ENCODE data around the gene STN1. TPM values are rescaled to one million over a fixed set of nuclear protein-coding genes. Genes with fewer than 3 reads are reported as not detected.

STN1 gene
- total RNA-seq, 1 experiment from 2014 or later: 74.7 TPM

DNA sequence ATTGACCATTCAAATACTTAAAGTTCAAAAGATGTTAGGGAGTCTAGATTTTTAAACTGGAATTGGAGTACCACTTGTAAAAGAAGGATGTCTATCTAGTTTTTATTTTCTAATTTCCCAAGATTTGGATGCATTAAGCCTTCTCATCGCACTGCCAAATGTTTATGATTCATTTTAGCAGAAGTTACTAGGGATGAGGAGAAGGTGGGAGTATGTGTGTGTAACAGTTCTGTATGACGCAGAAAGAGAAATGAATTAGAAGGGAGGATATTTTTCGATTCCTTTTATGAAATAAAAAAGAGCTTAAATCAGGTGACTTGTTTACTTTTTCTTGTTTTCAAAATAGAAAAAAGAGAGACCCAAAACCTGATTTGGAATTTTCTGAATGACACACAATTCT, 42.1 kb upstream of the STN1 start:
- no TSS peak for BruUV-seq (replicated peaks)
- no peak for ATAC-seq

More for the DNA sequence above, 42.1 kb upstream of the STN1 start:
- intact Hi-C loops (cut with micrococcal nuclease): no loop called here
- ChIA-PET RAD21 (ENCODE audit: low non-redundant PET in 1 of 2, low total read pairs in 2 of 2, uncharacterized antibody in 2 of 2, unreplicated experiment in 2 of 2) (no interaction called here), POLR2A (no interaction called here), CTCF (no interaction called here)
- Histone ChIP-seq H3K9me2 (ENCODE audit: insufficient read depth) (no peaks in the 10 kb centered on the region), H3K27ac (ENCODE audit: low read depth, low read length) (no peak overlapping the region), H3K4me2 (ENCODE audit: low read length) (no peak overlapping the region), H4K20me1 (ENCODE audit: insufficient read depth) (no peaks in the 10 kb centered on the region), H3K36me3 (ENCODE audit: control insufficient read depth in 1 of 2, insufficient read depth in 2 of 2, low read length in 2 of 2) (no peaks in the 10 kb centered on the region), H3K4me3 (replicated peaks in 1 of 2; ENCODE audit: low read depth in 1 of 2, low read length in 2 of 2) (no peak overlapping the region), H3K9ac (ENCODE audit: low read length) (no peak overlapping the region), H3K9me3 (ENCODE audit: control insufficient read depth in 1 of 2, insufficient read depth in 1 of 2, low read depth in 1 of 2, low read length in 2 of 2) (no peaks in the 10 kb centered on the region), H2AFZ (ENCODE audit: low read depth, low read length, poor library complexity, severe bottlenecking) (no peak overlapping the region), H3K27me3 (ENCODE audit: insufficient read depth, low read length) (no peaks in the 10 kb centered on the region), H3K4me1 (ENCODE audit: control insufficient read depth in 1 of 2, insufficient read depth in 2 of 2, low read length in 2 of 2) (peaks cover 4 to 11% of the 10 kb centered on the region in 2 experiments; a peak in 2 of 4 replicates), H3K79me2 (ENCODE audit: insufficient read depth, low read length) (no peaks in the 10 kb centered on the region)
- TF ChIP-seq CEBPB (IDR thresholded peaks at IDR 0.05; ENCODE audit: low read depth): no peak
- no peak for TF ChIP-seq EZH2phosphoT487 (IDR thresholded peaks at IDR 0.05; ENCODE audit: borderline replicate concordance)
- no peak for TF ChIP-seq REST (IDR thresholded peaks at IDR 0.05; ENCODE audit: low read depth)
- TF ChIP-seq ATF3 (IDR thresholded peaks at IDR 0.05): no peak
- no peak for TF ChIP-seq SIN3A (IDR thresholded peaks at IDR 0.05; ENCODE audit: low read depth)
- TF ChIP-seq POLR2AphosphoS5 (IDR thresholded peaks at IDR 0.05; ENCODE audit: low read depth, low read length): no peak
- TF ChIP-seq RAD21 (IDR thresholded peaks at IDR 0.05; ENCODE audit: low read depth): no peak
- TF ChIP-seq ZNF274 (IDR thresholded peaks at IDR 0.05; ENCODE audit: low read depth, low read length): no peak
- TF ChIP-seq TCF7L2 (IDR thresholded peaks at IDR 0.05; ENCODE audit: borderline replicate concordance, extremely low read depth, insufficient read depth, insufficient read length): no peak
- TF ChIP-seq, protein P1, sequence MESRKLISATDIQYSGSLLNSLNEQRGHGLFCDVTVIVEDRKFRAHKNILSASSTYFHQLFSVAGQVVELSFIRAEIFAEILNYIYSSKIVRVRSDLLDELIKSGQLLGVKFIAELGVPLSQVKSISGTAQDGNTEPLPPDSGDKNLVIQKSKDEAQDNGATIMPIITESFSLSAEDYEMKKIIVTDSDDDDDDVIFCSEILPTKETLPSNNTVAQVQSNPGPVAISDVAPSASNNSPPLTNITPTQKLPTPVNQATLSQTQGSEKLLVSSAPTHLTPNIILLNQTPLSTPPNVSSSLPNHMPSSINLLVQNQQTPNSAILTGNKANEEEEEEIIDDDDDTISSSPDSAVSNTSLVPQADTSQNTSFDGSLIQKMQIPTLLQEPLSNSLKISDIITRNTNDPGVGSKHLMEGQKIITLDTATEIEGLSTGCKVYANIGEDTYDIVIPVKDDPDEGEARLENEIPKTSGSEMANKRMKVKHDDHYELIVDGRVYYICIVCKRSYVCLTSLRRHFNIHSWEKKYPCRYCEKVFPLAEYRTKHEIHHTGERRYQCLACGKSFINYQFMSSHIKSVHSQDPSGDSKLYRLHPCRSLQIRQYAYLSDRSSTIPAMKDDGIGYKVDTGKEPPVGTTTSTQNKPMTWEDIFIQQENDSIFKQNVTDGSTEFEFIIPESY (IDR thresholded peaks at IDR 0.05; ENCODE audit: extremely low read depth, insufficient replicate concordance, low read length): no peak
- TF ChIP-seq YY1 (IDR thresholded peaks at IDR 0.05; ENCODE audit: extremely low read depth, insufficient replicate concordance, low read depth, low read length): no peak
- TF ChIP-seq, protein P2, sequence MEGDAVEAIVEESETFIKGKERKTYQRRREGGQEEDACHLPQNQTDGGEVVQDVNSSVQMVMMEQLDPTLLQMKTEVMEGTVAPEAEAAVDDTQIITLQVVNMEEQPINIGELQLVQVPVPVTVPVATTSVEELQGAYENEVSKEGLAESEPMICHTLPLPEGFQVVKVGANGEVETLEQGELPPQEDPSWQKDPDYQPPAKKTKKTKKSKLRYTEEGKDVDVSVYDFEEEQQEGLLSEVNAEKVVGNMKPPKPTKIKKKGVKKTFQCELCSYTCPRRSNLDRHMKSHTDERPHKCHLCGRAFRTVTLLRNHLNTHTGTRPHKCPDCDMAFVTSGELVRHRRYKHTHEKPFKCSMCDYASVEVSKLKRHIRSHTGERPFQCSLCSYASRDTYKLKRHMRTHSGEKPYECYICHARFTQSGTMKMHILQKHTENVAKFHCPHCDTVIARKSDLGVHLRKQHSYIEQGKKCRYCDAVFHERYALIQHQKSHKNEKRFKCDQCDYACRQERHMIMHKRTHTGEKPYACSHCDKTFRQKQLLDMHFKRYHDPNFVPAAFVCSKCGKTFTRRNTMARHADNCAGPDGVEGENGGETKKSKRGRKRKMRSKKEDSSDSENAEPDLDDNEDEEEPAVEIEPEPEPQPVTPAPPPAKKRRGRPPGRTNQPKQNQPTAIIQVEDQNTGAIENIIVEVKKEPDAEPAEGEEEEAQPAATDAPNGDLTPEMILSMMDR (IDR thresholded peaks at IDR 0.05 in 2 of 3, conservative IDR thresholded peaks at IDR 0.05 in 1 of 3; ENCODE audit: borderline replicate concordance in 1 of 3, insufficient read depth in 1 of 3, low read depth in 2 of 3, low read length in 2 of 3): no peak
- no peak for TF ChIP-seq MAX (IDR thresholded peaks at IDR 0.05)
- no peak for TF ChIP-seq ZFX (IDR thresholded peaks at IDR 0.05)
- no peak for DNase-seq (ENCODE audit: low read depth, low spot score)
